Stimulated activated CD8-positive, alpha-beta memory T cell treated with anti-CD3 and anti-CD28 coated beads, Interleukin-4, amount 100 ng/mL, for 48 hours (primary cell): ENCODE measurements around the gene CFAP161.
A peak's percentile ranks its signal among the peaks of the same experiment; 100 is the strongest.

Experiments
- DNase-seq: peaks from one replicate; pipeline ENCODE4 v3.0.0-alpha.2; 2020

The CFAP161 gene, protein sequence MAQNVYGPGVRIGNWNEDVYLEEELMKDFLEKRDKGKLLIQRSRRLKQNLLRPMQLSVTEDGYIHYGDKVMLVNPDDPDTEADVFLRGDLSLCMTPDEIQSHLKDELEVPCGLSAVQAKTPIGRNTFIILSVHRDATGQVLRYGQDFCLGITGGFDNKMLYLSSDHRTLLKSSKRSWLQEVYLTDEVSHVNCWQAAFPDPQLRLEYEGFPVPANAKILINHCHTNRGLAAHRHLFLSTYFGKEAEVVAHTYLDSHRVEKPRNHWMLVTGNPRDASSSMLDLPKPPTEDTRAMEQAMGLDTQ

DNA sequence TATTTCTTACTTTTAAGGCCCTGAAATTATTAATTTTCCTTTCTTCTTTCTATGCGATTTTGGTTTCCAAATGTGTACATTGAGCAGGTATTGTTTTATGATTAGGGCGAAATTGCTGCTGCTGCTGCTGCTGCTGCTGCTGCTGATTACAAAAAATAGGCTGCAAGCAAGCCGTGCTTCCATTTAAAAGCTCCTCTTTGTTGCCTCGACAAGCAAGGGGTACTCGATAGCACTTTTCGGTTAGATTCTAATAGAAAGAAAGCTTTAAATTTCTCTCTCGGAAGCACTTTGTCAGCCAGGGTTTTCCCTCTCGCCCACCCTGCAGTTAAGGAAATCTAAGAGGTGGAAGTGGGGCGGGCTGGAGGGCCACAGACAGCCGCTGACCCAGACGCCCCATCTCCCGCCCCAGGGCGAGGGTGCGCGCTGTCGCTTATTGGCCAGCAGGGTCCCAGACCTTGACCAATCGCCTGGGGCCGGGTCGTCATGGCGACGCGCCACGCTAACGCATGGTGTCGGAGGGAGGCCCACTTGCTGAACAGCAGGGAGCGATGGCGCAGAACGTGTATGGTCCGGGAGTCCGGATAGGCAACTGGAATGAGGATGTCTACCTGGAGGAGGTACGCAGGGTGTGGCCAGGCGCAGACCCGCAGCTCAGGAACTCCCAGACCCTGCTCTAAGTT, at the start of gene CFAP161:
Gene CFAP161 (plus strand): TSS at position 489 of the 680 bp plus-strand sequence. CDS start 60 bp downstream, at position 549.
- peak; percentile 69 for DNase-seq

DNA sequence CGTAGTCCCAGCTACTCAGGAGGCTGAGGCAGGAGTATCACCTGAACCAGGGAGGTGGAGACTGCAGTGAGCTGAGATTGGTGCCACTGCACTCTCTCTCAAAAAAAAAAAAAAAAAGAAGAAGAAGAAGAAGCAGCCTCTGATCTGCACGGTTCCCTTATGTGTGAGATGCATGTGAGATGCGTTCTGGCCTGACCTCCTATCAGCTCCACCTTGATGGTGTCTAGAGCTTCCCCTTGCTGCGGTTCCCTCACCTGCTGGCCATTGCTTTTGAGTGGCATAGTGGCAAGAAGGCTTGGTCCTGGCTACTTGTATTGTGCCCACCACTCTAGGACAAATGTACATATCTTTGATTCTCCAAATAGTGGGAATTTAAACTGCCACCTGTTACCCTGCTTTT, 49.4 kb upstream of the CFAP161 start:
- DNase-seq = no peak

DNA sequence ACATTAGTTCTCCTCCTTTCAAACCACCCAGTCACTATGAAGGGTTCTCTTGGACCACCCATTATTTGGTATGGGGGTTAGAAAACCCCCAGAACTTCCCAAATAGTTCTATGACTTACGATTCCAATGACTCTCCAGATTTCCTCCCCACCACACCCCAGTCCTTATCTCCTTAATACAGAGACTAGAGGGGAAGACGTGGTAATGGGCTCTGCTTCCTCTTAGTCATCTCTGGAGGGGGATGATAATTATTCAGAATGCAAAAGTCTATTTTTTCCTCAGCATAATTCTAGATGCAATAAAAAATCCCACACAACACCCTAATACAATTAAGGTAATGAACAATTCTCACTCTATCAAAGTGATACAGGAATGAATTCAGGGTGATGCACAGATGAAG, 48.9 kb upstream of the CFAP161 start:
- DNase-seq = no peak

DNA sequence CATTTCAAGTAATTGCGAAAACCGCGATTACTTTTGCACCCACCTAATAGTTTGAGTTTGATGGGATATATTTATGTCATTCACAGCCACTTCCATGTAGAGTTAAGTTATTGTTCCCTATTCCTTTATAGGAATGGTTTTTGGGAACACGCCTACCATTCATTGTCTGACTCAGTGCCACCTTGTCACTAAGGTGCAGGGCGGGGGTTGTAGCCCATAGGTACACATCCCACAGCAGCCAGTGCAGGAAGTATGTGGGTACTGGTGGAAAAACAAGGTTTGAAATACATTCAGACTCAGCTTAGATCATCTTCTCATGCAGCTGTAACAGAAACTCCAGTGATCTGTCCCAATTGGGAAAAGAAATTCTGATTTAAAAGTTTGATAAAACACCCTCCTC, 48.2 kb upstream of the CFAP161 start:
- no peak for DNase-seq

DNA sequence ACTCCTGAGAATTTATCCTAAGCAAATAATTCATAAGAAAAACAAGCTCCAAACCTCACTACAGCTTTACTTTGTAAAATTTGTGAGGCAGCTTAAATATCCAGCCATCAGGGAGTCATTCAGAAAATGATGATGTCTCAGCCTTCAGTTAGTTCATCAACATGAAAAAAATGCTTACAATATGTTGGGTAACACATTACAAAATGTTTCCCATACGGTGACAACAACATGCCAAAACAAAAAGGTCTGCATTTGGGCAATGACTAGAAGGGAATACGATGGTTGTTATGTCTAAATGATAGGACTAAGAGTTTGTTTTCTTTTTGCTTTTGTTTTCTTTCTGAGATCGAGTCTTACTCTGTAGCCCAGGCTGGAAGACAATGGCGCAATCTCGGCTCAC, 47.0 kb upstream of the CFAP161 start:
- no peak for DNase-seq

DNA sequence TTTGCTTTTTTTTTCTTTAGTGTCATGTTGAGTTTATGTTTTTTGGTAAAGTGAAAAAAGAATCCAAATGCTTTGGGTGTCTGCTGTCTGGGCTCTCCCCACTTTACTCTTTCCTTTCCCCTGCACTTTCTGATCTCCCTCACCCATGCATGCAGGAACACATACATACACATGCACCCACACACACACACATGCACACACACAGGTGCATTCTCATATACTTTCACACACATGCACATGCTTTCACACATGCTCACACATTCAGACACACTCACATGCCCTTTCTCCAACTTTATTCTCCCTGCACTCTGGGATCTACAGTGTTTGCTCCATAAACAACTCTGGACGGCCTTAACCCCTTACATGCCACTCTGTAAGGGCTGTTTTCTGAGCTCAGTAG, 46.4 kb upstream of the CFAP161 start:
- no peak for DNase-seq

DNA sequence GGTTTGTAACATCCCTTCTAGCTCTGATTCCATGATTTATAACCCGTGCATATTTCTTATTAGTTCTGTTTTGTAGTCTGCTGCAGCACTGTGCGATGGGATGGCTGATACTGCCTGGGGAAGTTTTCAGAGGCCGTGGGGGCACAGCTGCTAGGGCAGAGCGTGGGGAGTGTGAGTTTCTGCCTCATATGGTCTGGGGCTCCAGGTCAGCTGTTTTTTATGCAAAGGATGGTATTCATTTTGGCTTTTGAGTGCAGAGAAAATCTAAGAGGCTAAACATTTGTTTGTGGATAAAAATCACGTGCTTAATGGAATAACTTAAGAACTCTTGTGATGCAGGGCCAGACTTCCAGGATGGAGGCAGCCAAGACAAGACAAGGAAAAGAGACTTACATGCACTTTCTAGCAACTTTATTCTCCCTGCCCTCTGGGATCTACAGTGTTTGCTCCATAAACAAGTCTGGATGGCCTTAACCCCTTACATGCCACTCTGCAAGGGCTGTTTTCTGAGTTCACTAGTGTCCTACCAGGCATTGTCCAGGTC, 45.5 kb upstream of the CFAP161 start:
- no peak for DNase-seq

DNA sequence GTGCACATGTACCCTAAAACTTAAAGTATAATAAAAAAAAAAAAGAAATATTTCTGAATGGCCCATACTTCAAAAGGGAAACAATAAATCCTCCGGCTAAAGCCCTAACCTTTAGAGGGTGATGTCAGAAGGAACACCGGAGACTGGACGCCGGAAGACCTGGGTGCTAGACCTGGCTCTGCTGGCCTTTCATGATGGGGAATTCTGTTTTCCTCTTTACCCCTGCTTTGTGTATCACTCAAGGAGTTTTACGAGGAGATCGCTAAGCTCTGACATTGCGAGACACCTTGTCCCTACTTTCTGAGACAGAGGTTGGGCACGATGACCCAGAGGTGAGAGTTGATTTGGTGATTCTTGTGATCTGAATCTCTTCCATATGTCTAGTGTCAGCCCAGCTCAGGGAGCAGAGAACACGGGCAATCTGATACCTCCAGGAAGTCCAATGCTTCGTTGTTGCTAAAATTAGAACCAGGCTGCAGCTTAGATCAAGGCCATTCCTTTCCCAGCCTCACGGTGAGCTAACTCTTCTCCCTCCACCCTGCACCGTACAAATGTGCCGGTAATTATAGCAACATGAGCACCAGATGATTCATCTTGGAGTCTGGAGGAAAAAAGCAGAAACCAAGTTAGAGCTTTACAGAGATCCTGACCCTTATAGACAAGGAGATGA, 42.0 kb upstream of the CFAP161 start:
- no peak for DNase-seq

DNA sequence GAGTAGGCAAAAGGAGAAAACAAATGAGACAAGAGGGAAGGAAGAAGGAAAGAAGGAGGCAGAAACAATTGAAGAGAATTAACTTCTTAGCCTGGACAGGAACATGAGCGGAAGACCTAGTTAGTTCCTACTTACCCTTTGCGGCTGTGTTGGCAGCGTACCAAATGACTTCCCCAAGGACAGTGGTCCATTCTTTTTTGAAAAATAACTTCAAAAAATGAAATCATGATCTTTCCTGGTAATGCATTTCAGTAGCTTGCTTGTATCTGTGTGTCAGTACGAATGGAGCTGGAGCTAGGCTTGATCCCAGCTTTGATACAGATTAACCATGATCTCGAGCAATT, 41.5 kb upstream of the CFAP161 start:
- DNase-seq = no peak

DNA sequence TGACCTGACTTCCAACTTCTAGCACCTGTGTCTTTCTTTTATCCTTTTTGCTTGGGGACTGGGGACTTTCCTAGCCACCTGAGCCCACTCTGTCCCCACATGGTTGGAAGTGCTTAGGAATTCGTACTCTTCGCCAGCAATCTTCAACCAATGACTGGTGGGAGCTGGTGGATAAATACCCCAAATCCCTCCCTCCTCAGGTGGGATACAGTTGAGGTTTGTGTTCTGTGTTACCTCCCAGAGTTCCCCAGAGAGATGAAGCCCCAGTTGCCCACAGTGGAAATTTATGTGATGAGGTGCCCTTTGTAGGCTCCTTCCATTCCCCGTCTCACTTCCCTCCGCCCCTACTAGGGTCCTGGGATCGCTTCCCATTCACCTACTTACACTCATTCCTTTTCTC, 40.1 kb upstream of the CFAP161 start:
- no peak for DNase-seq

DNA sequence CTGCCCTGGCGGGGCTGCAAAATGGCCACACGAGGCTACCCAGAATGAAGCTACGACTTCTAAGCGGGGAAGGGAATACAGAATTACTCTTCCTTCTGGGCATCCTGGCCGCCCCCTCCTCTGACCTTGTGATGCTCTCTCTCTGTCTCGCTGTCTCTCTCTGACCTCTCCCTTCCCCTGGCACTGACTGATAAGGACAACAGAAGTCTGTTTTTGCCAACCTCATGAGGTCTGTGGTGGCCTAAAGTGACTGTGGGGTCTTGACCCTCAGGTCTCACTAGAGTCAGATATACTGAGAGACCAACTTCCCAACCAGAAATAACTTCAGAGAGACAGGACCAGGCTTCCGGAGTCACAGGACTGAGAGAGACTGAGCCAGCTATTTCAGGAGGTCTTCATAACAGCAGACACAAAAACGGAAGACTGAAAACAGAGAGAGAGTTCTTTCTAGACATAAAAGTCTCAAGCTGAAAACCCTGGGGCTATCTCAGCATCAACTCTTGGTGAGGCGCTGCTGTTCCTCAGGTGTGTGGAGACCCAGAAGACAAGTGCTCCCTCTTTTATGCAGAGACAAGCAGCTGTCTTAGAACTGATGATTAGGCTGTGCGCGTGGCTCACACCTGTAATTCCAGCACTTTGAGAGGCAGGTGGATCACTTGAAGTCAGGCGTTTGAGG, 38.2 kb upstream of the CFAP161 start:
- no peak for DNase-seq

DNA sequence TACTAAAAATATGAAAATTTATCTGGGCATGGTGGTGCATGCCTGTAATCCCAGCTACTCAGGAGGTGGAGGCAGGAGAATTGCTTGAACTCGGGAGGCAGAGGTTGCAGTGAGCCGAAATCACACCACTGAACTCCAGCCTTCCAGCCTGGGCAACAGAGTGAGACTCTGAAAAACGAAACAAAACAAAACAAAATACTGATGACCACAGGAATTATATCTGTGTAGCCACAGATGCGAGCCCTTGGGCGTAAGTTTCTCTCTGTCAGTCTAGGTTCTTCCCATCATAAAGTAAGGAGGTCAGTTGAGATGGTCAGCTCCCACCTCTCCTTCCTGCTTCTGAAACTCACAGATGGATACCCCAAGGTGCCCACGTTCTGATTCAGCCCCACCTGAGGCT, 37.7 kb upstream of the CFAP161 start:
- DNase-seq = no peak

DNA sequence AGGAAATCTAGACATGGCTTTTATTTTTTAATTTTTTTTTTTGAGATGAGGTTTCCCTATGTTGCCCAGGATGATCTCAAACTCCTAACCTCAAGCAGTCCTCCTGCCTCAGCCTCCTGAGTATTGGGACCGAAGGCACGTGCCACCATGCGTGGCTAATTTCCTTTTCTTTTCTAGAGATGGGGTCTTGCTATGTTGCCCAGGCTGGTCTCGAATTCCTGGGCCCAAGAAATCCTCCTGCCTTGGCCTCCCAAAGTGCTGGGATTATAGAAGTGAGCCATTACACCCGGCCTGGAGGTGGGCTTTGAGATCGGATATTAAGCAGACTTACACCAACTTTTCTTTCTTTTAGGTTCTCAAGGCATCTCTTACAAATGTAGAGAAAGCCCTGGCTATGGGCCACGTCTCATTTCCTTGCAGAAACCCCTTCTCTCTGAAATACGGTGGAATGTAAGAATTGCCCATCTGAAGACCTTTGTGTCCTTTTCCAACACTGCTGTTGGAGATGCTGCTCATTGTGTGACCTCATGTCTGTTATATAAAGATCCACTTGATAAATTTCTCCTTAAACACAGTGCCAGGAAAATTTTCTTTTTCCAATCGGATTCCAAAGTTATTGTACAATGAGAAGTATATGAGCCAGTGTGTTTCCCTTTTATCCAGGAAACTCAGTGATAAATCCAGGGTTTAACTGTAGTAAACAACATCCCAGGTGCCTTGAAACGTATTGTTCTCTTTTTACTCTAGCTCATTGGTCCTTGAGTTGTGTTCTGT, 36.8 kb upstream of the CFAP161 start:
- DNase-seq = no peak

DNA sequence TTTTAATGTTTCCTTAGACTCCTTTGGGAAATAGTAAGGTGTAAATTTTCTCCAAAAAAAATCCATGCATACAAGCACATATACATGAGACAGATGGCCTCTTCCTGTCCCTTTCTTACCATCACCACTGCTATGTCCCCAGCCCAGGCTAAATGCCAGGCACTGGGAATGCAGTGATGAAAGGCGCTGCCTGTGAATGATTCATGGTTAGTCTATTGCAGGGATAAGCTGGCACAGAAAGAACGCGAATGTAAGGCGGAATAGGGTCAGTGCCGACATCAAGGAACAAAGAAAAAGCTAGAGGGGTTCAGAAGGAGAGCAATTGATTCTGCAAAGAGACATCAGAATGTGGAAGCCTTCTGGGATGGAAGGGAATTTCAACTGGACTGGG, 36.2 kb upstream of the CFAP161 start:
- no peak for DNase-seq

DNA sequence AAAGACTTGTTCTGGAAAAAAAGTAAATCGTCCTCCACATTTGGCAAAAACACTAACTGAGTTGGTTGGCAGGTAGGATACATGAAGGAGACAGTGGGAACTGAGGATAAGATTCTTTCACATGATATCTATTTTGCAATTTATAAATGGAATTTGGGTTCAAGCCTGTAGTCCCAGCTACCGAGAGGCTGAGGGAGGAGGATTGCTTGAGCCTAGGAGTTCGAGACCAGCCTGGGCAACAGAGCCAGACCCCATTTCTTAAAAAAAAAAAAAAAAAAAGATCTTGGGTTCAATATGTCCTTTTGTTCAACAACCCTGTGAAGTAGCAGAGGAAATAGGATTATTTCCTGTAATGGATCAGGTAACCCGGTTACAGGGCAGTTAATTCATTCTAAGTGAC, 35.7 kb upstream of the CFAP161 start:
- DNase-seq = no peak

DNA sequence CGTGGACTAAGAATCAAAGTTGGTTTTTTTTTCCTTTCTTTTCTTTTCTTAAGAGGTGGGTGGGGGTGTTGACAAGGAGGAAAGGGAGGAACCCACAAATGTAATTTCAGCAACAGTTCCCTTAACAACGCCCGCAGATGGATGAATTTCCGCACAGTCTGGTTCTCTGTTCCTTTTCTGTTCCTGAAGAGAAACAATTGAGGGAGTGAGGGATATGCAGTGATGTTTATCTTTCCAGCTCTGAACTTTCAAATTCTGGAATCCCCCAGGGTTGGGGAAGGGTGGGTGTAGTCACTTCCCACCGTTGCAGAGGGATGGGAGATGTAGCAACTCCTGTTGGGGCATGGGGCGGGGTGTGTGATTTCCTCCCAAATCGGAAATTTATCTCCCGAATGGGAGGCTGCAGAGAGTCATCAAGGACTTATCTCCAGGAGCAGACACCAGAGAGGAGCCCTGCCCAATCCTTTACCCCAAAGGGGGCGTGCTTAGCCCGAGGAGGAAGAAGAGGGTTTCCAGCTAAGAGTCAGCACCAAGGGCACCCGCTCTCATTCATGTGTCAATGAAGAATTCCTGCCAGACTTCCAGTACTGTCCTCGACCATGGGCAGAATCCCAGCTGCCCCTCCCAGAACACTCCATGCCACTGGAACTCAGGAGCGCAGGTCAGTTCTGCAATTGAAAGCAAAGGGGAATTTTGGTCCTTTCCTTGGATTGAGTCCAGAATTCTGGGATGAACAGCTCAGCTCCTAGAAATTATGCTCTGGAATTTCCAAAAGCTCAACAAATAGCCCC, 35.0 kb upstream of the CFAP161 start:
- DNase-seq = no peak

DNA sequence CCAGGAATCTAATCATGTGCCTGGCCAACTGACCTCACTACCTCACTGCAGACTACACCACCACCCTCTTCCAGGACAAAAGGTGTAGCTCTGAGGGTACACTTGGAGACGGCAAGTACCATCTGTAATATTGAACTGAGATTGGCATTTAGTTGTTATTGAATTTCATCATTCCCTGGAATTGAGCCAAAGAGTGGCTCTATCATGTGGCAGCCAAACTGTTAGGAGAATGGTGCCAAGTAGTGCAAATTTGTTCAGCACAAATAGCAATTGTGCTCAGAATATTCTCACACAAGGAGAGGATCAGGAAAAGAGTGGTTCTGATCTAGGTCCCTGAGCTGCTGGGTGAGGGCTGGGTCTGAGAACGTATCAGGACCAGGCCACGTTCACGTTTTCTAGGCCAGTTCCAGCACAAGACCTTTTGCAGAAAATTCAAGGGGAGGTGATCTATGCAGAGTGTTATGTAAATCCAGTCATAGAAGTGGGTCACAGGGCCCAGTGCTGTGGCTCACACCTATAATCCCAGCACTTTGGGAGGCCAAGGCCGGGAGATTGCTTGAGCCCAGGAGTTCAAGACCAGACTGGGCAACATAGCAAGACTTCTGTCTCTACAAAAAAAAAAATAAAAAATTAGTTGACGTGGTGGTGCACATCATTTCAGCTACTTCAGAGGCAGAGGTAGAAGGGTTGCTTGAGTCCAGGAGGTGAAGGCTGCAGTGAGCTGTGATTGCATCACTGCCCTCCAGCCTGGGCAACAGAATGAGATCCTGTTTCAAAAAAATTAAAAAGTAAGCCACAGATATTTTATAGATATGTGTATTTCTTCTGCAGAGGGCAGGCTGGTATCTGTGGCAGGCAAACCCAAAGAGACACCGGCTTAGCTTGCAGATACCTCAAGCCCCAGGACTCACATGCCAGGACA, 31.9 kb upstream of the CFAP161 start:
- no peak for DNase-seq

DNA sequence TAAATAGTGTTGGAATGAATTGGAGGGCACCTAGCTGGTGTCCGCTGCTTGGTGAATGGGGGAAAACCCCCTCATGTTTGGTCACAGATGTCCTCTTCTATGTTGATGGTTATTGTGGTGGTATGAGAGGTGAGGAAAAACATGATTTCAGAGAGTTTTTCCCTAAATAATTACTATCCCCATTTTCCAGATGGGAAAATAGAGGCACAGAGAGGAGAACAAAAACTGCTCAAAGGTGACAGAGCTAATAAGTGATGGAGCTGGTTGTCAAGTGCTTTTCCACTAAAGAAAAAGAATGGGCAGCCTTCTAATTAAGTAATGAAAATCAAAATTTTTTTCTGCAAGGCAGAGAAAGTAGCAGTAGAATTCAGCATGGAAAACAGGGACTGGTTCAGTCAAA, 30.2 kb upstream of the CFAP161 start:
- no peak for DNase-seq

DNA sequence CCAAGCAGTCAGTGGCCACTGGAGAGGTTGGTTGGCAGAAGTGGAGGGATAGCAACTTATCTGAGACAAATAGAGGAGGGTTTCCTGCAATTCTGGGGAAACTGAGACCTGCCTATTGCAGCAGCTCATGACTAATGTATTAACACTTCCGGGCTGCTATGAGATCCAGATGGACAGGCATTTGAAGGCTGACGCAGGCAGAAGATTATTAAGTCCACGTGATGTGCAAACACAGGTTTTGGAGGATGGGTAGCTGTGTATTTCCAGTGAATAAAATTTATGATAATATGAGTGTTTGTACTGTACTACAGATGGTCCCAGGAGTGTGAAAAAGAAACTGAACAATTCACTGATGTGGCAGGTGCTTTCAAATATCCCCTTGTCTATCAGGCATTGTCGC, 28.5 kb upstream of the CFAP161 start:
- no peak for DNase-seq

DNA sequence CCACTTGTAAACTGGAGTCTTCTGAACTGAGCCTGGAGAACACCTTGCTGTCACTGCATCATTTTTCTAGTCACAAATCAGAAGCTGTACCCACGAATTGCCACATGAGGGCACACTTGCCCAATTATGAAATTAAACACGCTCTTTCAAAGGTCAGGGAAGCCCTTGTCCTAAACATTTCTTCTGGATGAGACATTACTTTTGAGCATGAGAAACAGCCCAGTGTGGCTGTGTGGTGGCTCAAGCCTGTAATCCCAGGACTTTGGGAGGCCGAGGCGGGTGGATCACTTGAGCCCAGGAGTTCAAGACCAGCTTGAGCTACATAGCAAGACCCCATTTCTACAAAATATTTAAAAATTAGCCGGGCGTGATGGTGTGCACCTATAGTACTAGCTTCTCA, 27.5 kb upstream of the CFAP161 start:
- DNase-seq = peak; percentile 50

DNA sequence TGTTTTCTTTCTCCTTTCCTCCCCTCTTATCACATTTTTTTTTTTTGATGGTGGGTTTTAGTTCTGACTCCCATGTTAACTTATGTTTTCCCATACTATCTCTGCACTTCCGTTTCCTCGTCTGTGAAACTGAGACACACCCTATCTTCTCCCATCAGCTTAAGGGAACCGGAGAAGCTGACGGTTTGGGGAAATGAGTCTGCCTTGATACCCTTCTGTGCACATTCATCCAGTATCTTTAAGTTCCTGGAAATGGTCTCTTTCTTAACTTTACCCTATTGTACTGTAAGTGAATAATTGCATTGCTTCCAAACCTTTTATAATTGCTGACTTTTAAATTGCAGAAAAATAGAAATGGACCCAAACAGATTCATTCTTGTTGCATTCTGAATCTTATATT, 26.2 kb upstream of the CFAP161 start:
- DNase-seq = no peak
